HepG2 (cell line): ENCODE measurements around the gene ZFYVE27. TPM values are rescaled to one million over a fixed set of nuclear protein-coding genes. Genes with fewer than 3 reads are reported as not detected.
A peak's percentile ranks its signal among the peaks of the same experiment; 100 is the strongest.

Source experiments
- ATAD3A ChIP-seq: sonication (generic); formaldehyde crosslinking; IDR thresholded peaks from 2 replicates; pipeline ENCODE4 v1.4.0; 2020; ENCODE audit warnings: missing genetic modification reagents
- FOXJ3 ChIP-seq: sonication (generic); formaldehyde crosslinking; IDR thresholded peaks from 2 replicates; pipeline ENCODE4 v1.4.0; 2020; ENCODE audit warnings: missing genetic modification reagents, mild to moderate bottlenecking, borderline replicate concordance
- FOXP1 ChIP-seq, 2 experiments: fragments of 450-650 bp in 1 of 2; IDR thresholded peaks; 2 replicates each; pipeline ENCODE4 v1.6.1; 2017 to 2018; ENCODE audit warnings: antibody characterized with exemption in 1 of 2
- HNF4G ChIP-seq, 2 experiments: sonication (generic) in 1 of 2; formaldehyde crosslinking in 1 of 2; IDR thresholded peaks; 2 replicates each; pipeline versions ENCODE4 v1.4.0 to v1.6.1; 2011 to 2020; ENCODE audit warnings: borderline replicate concordance in 2 of 2, low read depth in 2 of 2, mild to moderate bottlenecking in 2 of 2, low read length in 1 of 2, missing genetic modification reagents in 1 of 2, moderate library complexity in 1 of 2
- ISX ChIP-seq: sonication (generic); formaldehyde crosslinking; conservative IDR thresholded peaks from 2 replicates; pipeline ENCODE4 v1.5.0; 2020; ENCODE audit warnings: missing genetic modification reagents
- JUNB ChIP-seq: sonication (generic); formaldehyde crosslinking; IDR thresholded peaks from 2 replicates; pipeline ENCODE4 v1.8.0; 2022; ENCODE audit warnings: missing genetic modification reagents, mild to moderate bottlenecking, borderline replicate concordance
- KDM1A ChIP-seq: IDR thresholded peaks from 2 replicates; pipeline ENCODE4 v1.6.1; 2016; ENCODE audit warnings: missing compliant biosample characterization
- MTF2 ChIP-seq: sonication (generic); formaldehyde crosslinking; IDR thresholded peaks from 2 replicates; pipeline ENCODE4 v1.5.0; 2020; ENCODE audit warnings: missing genetic modification reagents, borderline replicate concordance
- POGZ ChIP-seq: sonication (generic); formaldehyde crosslinking; IDR thresholded peaks from 2 replicates; pipeline ENCODE4 v1.4.0; 2020; ENCODE audit warnings: mild to moderate bottlenecking, missing genetic modification reagents
- POLR2AphosphoS2 ChIP-seq: IDR thresholded peaks from 2 replicates; pipeline ENCODE4 v1.6.1; 2011; ENCODE audit warnings: low read depth, low read length, improper control_type of control experiment
- PREB ChIP-seq: sonication (generic); formaldehyde crosslinking; IDR thresholded peaks from 2 replicates; pipeline ENCODE4 v1.4.0; 2020; ENCODE audit warnings: missing genetic modification reagents
- TBP ChIP-seq: sonication (generic); formaldehyde crosslinking; IDR thresholded peaks from 2 replicates; pipeline ENCODE4 v1.5.0; 2020; ENCODE audit warnings: missing genetic modification reagents
- ZFYVE20 ChIP-seq: sonication (generic); formaldehyde crosslinking; IDR thresholded peaks from 2 replicates; pipeline ENCODE4 v1.8.0; 2023; ENCODE audit warnings: low read depth, mild to moderate bottlenecking, moderate library complexity, missing genetic modification reagents, borderline replicate concordance
- ZNF33A ChIP-seq: sonication (generic); formaldehyde crosslinking; IDR thresholded peaks from 2 replicates; pipeline ENCODE4 v1.5.1; 2020; ENCODE audit warnings: missing genetic modification reagents, mild to moderate bottlenecking, moderate library complexity, borderline replicate concordance
- ZNF501 ChIP-seq: sonication (generic); formaldehyde crosslinking; IDR thresholded peaks from 2 replicates; pipeline ENCODE4 v1.5.1; 2020; ENCODE audit warnings: mild to moderate bottlenecking, moderate library complexity, missing genetic modification reagents
- polyA plus RNA-seq, 8 experiments: library from polyadenylated mRNA; depleted of rRNA in 3 of 8; stranded (reverse) in 7 of 8; unstranded in 1 of 8; fragments of >200 nt; fragmentation: Illumina TruSeq in 4 of 8; extraction: Trizol in 4 of 8; gene quantifications; 2 replicates each; pipeline versions ENCODE4 v1.2.1 to v1.2.3, GENCODE V29; 2011 to 2016; ENCODE audit warnings: low read depth in 4 of 8, missing spikeins in 1 of 8, mixed read lengths in 1 of 8; ENCODE audit not compliant: insufficient read depth in 1 of 8
- total RNA-seq, 5 experiments: library from RNA; depleted of rRNA; stranded (reverse); fragments of >200 nt; fragmentation: Illumina TruSeq; extraction: Trizol; gene quantifications; 2 replicates each; pipeline ENCODE4 v1.2.3, GENCODE V29; 2016; ENCODE audit warnings: low read depth in 1 of 5
- TF ChIP-seq, protein P1 (sequence below): conservative IDR thresholded peaks from 2 replicates; pipeline ENCODE4 v1.6.1; 2018; ENCODE audit warnings: missing genetic modification reagents
- TF ChIP-seq, protein P2 (sequence below): sonication (generic); formaldehyde crosslinking; IDR thresholded peaks from 2 replicates; pipeline ENCODE4 v1.8.0; 2022; ENCODE audit warnings: missing genetic modification reagents, mild to moderate bottlenecking, inconsistent platforms, borderline replicate concordance
- TF ChIP-seq, protein P3 (sequence below): sonication (generic); formaldehyde crosslinking; IDR thresholded peaks from 2 replicates; pipeline ENCODE4 v1.5.1; 2020; ENCODE audit warnings: mild to moderate bottlenecking, moderate library complexity, missing genetic modification reagents
- TF ChIP-seq, protein P4 (sequence below): sonication (generic); formaldehyde crosslinking; IDR thresholded peaks from 2 replicates; pipeline ENCODE4 v1.9.0; 2021; ENCODE audit warnings: missing genetic modification reagents, borderline replicate concordance

Gene ZFYVE27
- total and polyA plus RNA-seq, 2 of the 13 experiments (the other 11 are each of a cell fraction or from before 2014, with no cell fraction given): 19.7 to 20.5 TPM

DNA sequence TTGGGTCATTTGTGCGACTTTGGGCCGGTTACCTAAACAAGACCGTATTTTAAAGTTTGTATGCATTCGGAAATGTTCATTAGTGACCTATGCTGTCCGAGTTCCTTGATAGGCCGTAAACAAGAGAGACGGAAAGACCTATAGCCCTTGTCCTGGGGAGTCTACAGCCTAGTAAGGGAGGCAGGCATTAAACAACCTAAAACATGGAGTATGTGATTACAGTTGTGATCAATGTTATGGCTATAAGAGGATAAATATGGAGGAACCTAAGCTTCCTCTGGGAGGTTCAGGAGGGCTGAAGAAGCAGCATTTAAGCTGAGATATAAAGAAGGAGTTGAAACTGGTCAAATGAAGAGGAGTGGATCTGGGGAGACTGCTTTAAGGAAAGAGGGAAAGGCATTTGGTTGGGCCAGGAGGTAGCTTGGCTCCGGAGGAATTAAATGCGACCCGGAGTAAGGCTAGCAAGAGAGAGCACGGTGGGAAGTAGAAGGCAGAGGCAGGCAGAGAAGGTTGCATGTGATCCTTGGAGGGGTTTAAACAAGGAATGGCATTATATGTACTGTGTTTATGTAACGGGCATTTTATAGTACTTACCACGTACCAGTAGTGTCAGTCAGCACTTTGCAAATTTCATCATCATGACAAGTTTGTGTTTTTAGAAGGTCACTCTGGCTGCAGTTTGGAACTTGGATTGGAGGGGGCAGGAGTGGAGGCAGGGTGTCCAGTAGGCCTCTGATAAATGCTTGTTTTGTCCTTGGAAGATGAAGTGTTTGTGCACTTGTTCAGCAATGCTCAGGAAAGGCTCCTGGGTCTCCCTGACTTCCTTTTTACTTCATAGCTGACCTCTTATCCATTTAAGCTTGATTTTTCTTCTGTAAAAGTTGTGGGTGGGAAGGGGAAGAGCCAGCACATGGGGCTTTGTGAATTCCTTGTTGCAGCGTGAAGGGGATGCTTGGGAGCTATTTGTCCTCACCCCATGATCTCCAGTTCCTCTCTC lies 48.8 kb upstream of the ZFYVE27 start (continued):
- TF ChIP-seq, protein P1, sequence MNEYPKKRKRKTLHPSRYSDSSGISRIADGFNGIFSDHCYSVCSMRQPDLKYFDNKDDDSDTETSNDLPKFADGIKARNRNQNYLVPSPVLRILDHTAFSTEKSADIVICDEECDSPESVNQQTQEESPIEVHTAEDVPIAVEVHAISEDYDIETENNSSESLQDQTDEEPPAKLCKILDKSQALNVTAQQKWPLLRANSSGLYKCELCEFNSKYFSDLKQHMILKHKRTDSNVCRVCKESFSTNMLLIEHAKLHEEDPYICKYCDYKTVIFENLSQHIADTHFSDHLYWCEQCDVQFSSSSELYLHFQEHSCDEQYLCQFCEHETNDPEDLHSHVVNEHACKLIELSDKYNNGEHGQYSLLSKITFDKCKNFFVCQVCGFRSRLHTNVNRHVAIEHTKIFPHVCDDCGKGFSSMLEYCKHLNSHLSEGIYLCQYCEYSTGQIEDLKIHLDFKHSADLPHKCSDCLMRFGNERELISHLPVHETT (CRISPR knock-in tag): 0 out of 2 replicates have a peak, but pooled peaks have one; percentile 14
- TF ChIP-seq MTF2 (peak; percentile 4; the same call in 1 of the 2 replicates), KDM1A (no peak), ZNF501 (no peak), ISX (no peak), POLR2AphosphoS2 (no peak), ZNF33A (CRISPR knock-in tag) (no peak), ATAD3A (no peak), POGZ (CRISPR knock-in tag) (no peak), FOXP1 (IDR thresholded peaks at IDR 0.05) (no peak), FOXP1 (CRISPR knock-in tag; IDR thresholded peaks at IDR 0.05) (peak; percentile 44; the same call in 1 of the 2 replicates), TBP (CRISPR knock-in tag) (peak; percentile 10; the same call in 1 of the 2 replicates), FOXJ3 (CRISPR knock-in tag) (no peak), HNF4G (IDR thresholded peaks at IDR 0.05; ENCODE audit: borderline replicate concordance, low read depth, low read length) (no peak), HNF4G (CRISPR knock-in tag; IDR thresholded peaks at IDR 0.05; ENCODE audit: borderline replicate concordance, low read depth) (no peak), JUNB (CRISPR knock-in tag) (no peak), PREB (CRISPR knock-in tag) (no peak), ZFYVE20 (CRISPR knock-in tag) (no peak)
- TF ChIP-seq, protein P2, sequence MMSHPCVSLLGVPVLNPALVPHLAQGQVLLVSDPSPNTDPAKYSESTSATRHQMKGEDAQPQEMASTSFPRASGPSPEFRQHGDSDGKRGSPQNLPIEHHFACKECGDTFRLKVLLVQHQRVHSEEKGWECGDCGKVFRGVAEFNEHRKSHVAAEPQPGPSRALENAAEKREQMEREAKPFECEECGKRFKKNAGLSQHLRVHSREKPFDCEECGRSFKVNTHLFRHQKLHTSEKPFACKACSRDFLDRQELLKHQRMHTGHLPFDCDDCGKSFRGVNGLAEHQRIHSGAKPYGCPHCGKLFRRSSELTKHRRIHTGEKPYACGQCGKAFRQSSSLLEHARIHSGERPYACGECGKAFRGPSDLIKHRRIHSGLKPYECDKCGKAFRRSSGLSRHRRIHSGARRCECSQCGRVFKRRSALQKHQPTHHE (CRISPR knock-in tag): peak; percentile 9; the same call in 1 of the 2 replicates
- TF ChIP-seq, protein P3, sequence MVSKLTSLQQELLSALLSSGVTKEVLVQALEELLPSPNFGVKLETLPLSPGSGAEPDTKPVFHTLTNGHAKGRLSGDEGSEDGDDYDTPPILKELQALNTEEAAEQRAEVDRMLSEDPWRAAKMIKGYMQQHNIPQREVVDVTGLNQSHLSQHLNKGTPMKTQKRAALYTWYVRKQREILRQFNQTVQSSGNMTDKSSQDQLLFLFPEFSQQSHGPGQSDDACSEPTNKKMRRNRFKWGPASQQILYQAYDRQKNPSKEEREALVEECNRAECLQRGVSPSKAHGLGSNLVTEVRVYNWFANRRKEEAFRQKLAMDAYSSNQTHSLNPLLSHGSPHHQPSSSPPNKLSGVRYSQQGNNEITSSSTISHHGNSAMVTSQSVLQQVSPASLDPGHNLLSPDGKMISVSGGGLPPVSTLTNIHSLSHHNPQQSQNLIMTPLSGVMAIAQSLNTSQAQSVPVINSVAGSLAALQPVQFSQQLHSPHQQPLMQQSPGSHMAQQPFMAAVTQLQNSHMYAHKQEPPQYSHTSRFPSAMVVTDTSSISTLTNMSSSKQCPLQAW (CRISPR knock-in tag): 0 out of 2 replicates have a peak, but pooled peaks have one; percentile 60
- TF ChIP-seq, protein P4, sequence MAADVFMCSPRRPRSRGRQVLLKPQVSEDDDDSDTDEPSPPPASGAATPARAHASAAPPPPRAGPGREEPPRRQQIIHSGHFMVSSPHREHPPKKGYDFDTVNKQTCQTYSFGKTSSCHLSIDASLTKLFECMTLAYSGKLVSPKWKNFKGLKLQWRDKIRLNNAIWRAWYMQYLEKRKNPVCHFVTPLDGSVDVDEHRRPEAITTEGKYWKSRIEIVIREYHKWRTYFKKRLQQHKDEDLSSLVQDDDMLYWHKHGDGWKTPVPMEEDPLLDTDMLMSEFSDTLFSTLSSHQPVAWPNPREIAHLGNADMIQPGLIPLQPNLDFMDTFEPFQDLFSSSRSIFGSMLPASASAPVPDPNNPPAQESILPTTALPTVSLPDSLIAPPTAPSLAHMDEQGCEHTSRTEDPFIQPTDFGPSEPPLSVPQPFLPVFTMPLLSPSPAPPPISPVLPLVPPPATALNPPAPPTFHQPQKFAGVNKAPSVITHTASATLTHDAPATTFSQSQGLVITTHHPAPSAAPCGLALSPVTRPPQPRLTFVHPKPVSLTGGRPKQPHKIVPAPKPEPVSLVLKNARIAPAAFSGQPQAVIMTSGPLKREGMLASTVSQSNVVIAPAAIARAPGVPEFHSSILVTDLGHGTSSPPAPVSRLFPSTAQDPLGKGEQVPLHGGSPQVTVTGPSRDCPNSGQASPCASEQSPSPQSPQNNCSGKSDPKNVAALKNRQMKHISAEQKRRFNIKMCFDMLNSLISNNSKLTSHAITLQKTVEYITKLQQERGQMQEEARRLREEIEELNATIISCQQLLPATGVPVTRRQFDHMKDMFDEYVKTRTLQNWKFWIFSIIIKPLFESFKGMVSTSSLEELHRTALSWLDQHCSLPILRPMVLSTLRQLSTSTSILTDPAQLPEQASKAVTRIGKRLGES (CRISPR knock-in tag): no peak
